Measurements from ENCODE around the gene FNBP1. TPM values are rescaled to one million over a fixed set of nuclear protein-coding genes. Genes with fewer than 3 reads are reported as not detected.

FNBP1 gene
- total and polyA plus RNA-seq, 2 of the 8 experiments (the other 6 are each of a cell fraction or from before 2014, with no cell fraction given): 7.2 to 40.9 TPM

DNA sequence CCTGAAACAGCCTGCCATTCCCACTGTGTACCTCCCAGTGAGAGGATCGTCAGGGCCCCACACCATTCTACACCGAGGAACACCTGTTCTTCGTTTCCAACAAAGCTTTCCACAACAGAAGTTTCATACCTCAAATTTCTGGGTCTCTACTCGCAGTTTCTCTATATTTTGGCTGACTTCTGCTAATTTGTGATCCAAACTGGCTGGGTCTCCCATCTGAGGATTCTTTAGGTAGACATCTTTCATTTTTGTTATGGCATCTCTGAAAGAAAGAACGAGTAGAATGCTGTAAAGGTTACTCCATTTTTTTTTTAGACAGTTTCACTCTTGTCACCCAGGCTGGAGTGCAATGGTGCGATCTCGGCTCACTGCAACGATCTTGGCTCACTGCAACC, 140.3 kb downstream of the FNBP1 start:
- Histone ChIP-seq H4K91ac (replicated peaks; ENCODE audit: insufficient read length, low read length) (no peak overlapping the region), H3K56ac (replicated peaks; ENCODE audit: insufficient read length, low read depth, low read length) (no peak overlapping the region), H3K4me3 (ENCODE audit: extremely low read depth in 1 of 4, insufficient read depth in 2 of 4, low read depth in 3 of 4, low read length in 4 of 4) (no peak overlapping the region), H3K4me2 (ENCODE audit: insufficient read depth in 1 of 2, low read depth in 2 of 2, low read length in 2 of 2) (no peak overlapping the region), H4K5ac (ENCODE audit: insufficient read length, low read depth, low read length) (no peak overlapping the region), H3K4me1 (replicated peaks in 1 of 4; ENCODE audit: control insufficient read depth in 3 of 4, insufficient read depth in 4 of 4, low read length in 3 of 4) (peaks cover 0 to 2% (median 0%) of the 10 kb centered on the region in 4 experiments; a peak in 1 of 7 replicates), H3K23me2 (ENCODE audit: low read depth, low read length) (no peaks in the 10 kb centered on the region), H3K79me2 (ENCODE audit: control insufficient read depth in 1 of 2, insufficient read depth in 2 of 2, low read length in 2 of 2) (no peaks in the 10 kb centered on the region), H4K20me1 (replicated peaks in 1 of 2; ENCODE audit: control insufficient read depth in 1 of 2, insufficient read depth in 2 of 2, low read length in 2 of 2) (peaks cover 0 to 2% of the 10 kb centered on the region in 2 experiments), H4K8ac (ENCODE audit: extremely low read depth, insufficient read depth, low read length) (no peak overlapping the region), H3K9me3 (ENCODE audit: insufficient read depth in 2 of 2, low read depth in 1 of 2, low read length in 1 of 2) (no peaks in the 10 kb centered on the region), H3K27ac (ENCODE audit: low read depth, low read length) (no peak overlapping the region), H3K18ac (ENCODE audit: extremely low read depth, low read length) (no peak overlapping the region), H2BK120ac (replicated peaks; ENCODE audit: low read depth, low read length) (no peak overlapping the region), H3K14ac (ENCODE audit: insufficient read length) (no peak overlapping the region), H2AFZ (ENCODE audit: low read length) (no peak overlapping the region), H2BK12ac (ENCODE audit: low read depth, low read length) (no peak overlapping the region), H3K23ac (ENCODE audit: insufficient read length) (no peak overlapping the region), H2BK15ac (ENCODE audit: low read length) (no peak overlapping the region), H3K4ac (replicated peaks; ENCODE audit: insufficient read length, low read depth, low read length) (no peak overlapping the region), H3K79me1 (ENCODE audit: low read depth, low read length) (no peaks in the 10 kb centered on the region), H2BK20ac (ENCODE audit: low read length) (no peak overlapping the region), H3K27me3 (replicated peaks in 1 of 4; ENCODE audit: control insufficient read depth in 3 of 4, extremely low read depth in 1 of 4, insufficient read depth in 3 of 4, low read length in 3 of 4) (no peaks in the 10 kb centered on the region), H3K9ac (replicated peaks in 1 of 4; ENCODE audit: extremely low read depth in 1 of 4, low read depth in 3 of 4, low read length in 3 of 4) (no peak overlapping the region), H2AK5ac (ENCODE audit: low read depth, low read length) (no peak overlapping the region), H3K36me3 (ENCODE audit: control insufficient read depth in 2 of 4, insufficient read depth in 4 of 4, low read length in 3 of 4) (peaks cover 0 to 13% (median 0%) of the 10 kb centered on the region in 4 experiments; a peak in 5 of 8 replicates), H2BK5ac (ENCODE audit: low read depth, low read length) (no peak overlapping the region)
- FAIRE-seq (no peak), DNase-seq (ENCODE audit: low read depth in 1 of 2, low spot score in 2 of 2) (no peak)
- POLR2A ChIA-PET (ENCODE audit: partially characterized antibody): interaction anchor here (0.9 kb wide), 1 partner anchor 13 kb away, joined by 4 read pairs; no protein-coding TSS in a partner anchor
- 89% methylated on average over 8 of the region's 8 CpGs; no CpG with 5 or more reads in 1 of the 2 experiments for WGBS, 2 experiments (ENCODE audit: extremely low coverage in 1 of 2, insufficient coverage in 1 of 2, insufficient read length in 1 of 2, insufficient replicate concordance in 2 of 2, low coverage in 1 of 2, low lambda C conversion rate in 2 of 2, missing lambda C conversion rate in 1 of 2)
- CTCF ChIA-PET (ENCODE audit: partially characterized antibody): interaction anchor here (1.0 to 1.7 kb wide), 3 partner anchors 9 to 35 kb away, joined by 4 read pairs; no protein-coding TSS in a partner anchor
- no peak for TF ChIP-seq RBBP5 (IDR thresholded peaks at IDR 0.05; ENCODE audit: borderline replicate concordance, low read depth, low read length)
- TF ChIP-seq ASH2L (IDR thresholded peaks at IDR 0.05; ENCODE audit: low read length): no peak
- no peak for TF ChIP-seq POLR2AphosphoS5 (IDR thresholded peaks at IDR 0.05; ENCODE audit: low read depth, low read length)
- TF ChIP-seq CEBPB (IDR thresholded peaks at IDR 0.05; ENCODE audit: low read depth, low read length): no peak
- TF ChIP-seq EZH2 (IDR thresholded peaks at IDR 0.05; ENCODE audit: low read depth, low read length, severe bottlenecking): no peak
- TF ChIP-seq KDM1A (IDR thresholded peaks at IDR 0.05; ENCODE audit: borderline replicate concordance, low read length): no peak
- no peak for TF ChIP-seq CBX5 (IDR thresholded peaks at IDR 0.05; ENCODE audit: low read depth, low read length)
- TF ChIP-seq FOSL1 (IDR thresholded peaks at IDR 0.05; ENCODE audit: insufficient read depth, low read depth, low read length): no peak
- no peak for TF ChIP-seq ATF3 (IDR thresholded peaks at IDR 0.05; ENCODE audit: insufficient read depth, low read depth, low read length)
- TF ChIP-seq EP300 (IDR thresholded peaks at IDR 0.05; ENCODE audit: borderline replicate concordance in 1 of 2, low read depth in 2 of 2, low read length in 2 of 2): no peak
- TF ChIP-seq TEAD4 (IDR thresholded peaks at IDR 0.05; ENCODE audit: low read depth, low read length): no peak
- TF ChIP-seq E2F6 (IDR thresholded peaks at IDR 0.05): no peak
